ENCODE results near the gene HAAO.

Gene HAAO

GRCh38 chr2:42764901-42765300 lies 27.5 kb downstream of the HAAO start:
- H3F3A ChIP-seq (ENCODE audit: low read depth) = no peaks in the 10 kb centered on the region
- no peaks in the 10 kb centered on the region for H4K20me1 ChIP-seq (ENCODE audit: insufficient read depth, low read length, poor library complexity, severe bottlenecking)
- no peaks in the 10 kb centered on the region for H3K9me2 ChIP-seq (replicated peaks; ENCODE audit: low read depth, low read length)
- no peak overlapping the region for H2AFZ ChIP-seq (ENCODE audit: low read length)
- no peak overlapping the region for H3K9ac ChIP-seq (ENCODE audit: low read depth, low read length, poor library complexity, severe bottlenecking)
- no peaks in the 10 kb centered on the region for H3K4me1 ChIP-seq (ENCODE audit: insufficient read depth, low read length, poor library complexity, severe bottlenecking)
- no peak overlapping the region for H3K4me2 ChIP-seq (ENCODE audit: low read depth, low read length, poor library complexity, severe bottlenecking)
- H3K36me3 ChIP-seq (ENCODE audit: insufficient read depth, low read length) = no peaks in the 10 kb centered on the region
- no peaks in the 10 kb centered on the region for H3K27me3 ChIP-seq (ENCODE audit: insufficient read depth, low read length, poor library complexity, severe bottlenecking)
- no peaks in the 10 kb centered on the region for H3K79me2 ChIP-seq (ENCODE audit: insufficient read depth, low read length)
- H3K4me3 ChIP-seq (ENCODE audit: low read length, poor library complexity, severe bottlenecking) = no peak overlapping the region
- H3K9me3 ChIP-seq (ENCODE audit: insufficient read depth, low read depth, low read length) = no peaks in the 10 kb centered on the region
- TF ChIP-seq EZH2phosphoT487 (IDR thresholded peaks at IDR 0.05; ENCODE audit: borderline replicate concordance) (no peak), CTCF (conservative IDR thresholded peaks at IDR 0.05; ENCODE audit: low read length) (no peak)

GRCh38 chr2:42764096-42764495 lies 28.3 kb downstream of the HAAO start, which contains the start of gene OXER1:
Gene OXER1 (minus strand): TSS chr2:42764135. CDS start chr2:42764062, 73 bp downstream.
- no peak within 1 kb of the TSS for H3K4me3 ChIP-seq (ENCODE audit: low read length, poor library complexity, severe bottlenecking)
- TF ChIP-seq EZH2phosphoT487 (IDR thresholded peaks at IDR 0.05; ENCODE audit: borderline replicate concordance) = no peak
- TF ChIP-seq CTCF (conservative IDR thresholded peaks at IDR 0.05; ENCODE audit: low read length) = no peak
- no peaks in the 10 kb centered on the region for H3K27me3 ChIP-seq (ENCODE audit: insufficient read depth, low read length, poor library complexity, severe bottlenecking)
- no peaks in the 10 kb centered on the region for H3K79me2 ChIP-seq (ENCODE audit: insufficient read depth, low read length)
- H4K20me1 ChIP-seq (ENCODE audit: insufficient read depth, low read length, poor library complexity, severe bottlenecking) = no peaks in the 10 kb centered on the region
- H3K4me1 ChIP-seq (ENCODE audit: insufficient read depth, low read length, poor library complexity, severe bottlenecking) = no peaks in the 10 kb centered on the region
- no peaks in the 10 kb centered on the region for H3K36me3 ChIP-seq (ENCODE audit: insufficient read depth, low read length)
- H3K9me3 ChIP-seq (ENCODE audit: insufficient read depth, low read depth, low read length) = no peaks in the 10 kb centered on the region
- H2AFZ ChIP-seq (ENCODE audit: low read length) = no peak within 1 kb of the TSS
- H3K9ac ChIP-seq (ENCODE audit: low read depth, low read length, poor library complexity, severe bottlenecking) = no peak within 1 kb of the TSS
- H3F3A ChIP-seq (ENCODE audit: low read depth) = no peaks in the 10 kb centered on the region
- H3K9me2 ChIP-seq (replicated peaks; ENCODE audit: low read depth, low read length) = no peaks in the 10 kb centered on the region
- no peak within 1 kb of the TSS for H3K4me2 ChIP-seq (ENCODE audit: low read depth, low read length, poor library complexity, severe bottlenecking)

DNA sequence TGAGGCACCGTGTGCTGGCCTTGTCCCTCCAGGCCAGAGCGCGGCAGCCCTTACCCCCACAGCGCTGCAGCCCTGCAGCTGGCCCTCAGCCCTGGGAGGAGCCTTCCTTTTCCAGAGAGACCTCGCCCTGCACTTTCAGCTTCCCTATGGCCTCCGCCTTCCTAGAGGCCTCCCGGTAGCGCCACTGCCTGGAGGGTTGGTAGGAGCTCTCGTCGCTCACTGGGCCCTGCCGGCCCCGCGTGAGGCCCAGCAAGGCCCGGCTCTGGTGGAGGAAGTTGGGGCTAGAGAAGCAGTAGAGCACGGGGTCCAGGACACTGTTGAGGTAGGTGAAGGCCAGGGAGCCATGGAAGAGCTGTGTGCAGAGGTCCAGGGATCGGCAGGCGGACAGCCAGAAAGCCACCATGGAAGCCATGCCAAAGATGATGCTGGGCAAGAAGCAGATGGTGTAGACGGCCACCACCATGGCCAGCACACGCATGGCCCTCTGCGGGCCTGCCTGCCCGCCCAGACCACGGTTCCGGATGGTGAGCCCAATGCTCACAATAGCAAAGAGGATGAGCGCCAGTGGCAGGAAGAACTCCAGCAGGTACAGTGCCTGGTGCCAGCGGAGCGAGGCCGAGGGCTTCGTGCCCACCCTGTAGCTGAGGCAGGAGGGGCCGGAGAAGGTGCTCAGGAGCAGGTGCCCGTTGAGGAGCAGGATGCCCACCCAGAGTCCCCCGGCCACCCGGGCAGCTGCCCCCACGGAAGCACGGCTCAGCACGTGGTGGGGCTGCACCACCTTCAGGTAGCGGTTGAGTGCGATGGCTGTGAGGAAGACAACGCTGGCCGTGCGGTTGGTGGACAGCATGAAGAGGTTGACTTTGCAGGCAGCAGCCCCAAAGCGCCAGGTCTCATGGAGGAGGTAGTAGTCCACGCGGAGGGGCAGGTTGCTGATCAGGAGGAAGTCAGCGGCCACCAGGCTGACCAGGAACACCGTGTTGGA lies 29.3 kb downstream of the HAAO start:
- no peaks in the 10 kb centered on the region for H3K9me2 ChIP-seq (replicated peaks; ENCODE audit: low read depth, low read length)
- H3K9me3 ChIP-seq (ENCODE audit: insufficient read depth, low read depth, low read length) = no peaks in the 10 kb centered on the region
- H4K20me1 ChIP-seq (ENCODE audit: insufficient read depth, low read length, poor library complexity, severe bottlenecking) = no peaks in the 10 kb centered on the region
- no peaks in the 10 kb centered on the region for H3K36me3 ChIP-seq (ENCODE audit: insufficient read depth, low read length)
- H2AFZ ChIP-seq (ENCODE audit: low read length) = no peak overlapping the region
- H3K79me2 ChIP-seq (ENCODE audit: insufficient read depth, low read length) = no peaks in the 10 kb centered on the region
- no peak overlapping the region for H3K9ac ChIP-seq (ENCODE audit: low read depth, low read length, poor library complexity, severe bottlenecking)
- H3K4me1 ChIP-seq (ENCODE audit: insufficient read depth, low read length, poor library complexity, severe bottlenecking) = no peaks in the 10 kb centered on the region
- H3K27me3 ChIP-seq (ENCODE audit: insufficient read depth, low read length, poor library complexity, severe bottlenecking) = no peaks in the 10 kb centered on the region
- H3F3A ChIP-seq (ENCODE audit: low read depth) = no peaks in the 10 kb centered on the region
- no peak overlapping the region for H3K4me3 ChIP-seq (ENCODE audit: low read length, poor library complexity, severe bottlenecking)
- no peak for TF ChIP-seq CTCF (conservative IDR thresholded peaks at IDR 0.05; ENCODE audit: low read length)
- TF ChIP-seq EZH2phosphoT487 (IDR thresholded peaks at IDR 0.05; ENCODE audit: borderline replicate concordance) = no peak
- no peak overlapping the region for H3K4me2 ChIP-seq (ENCODE audit: low read depth, low read length, poor library complexity, severe bottlenecking)
